ENCODE measurements around the gene SPOCK1. TPM values are rescaled to one million over a fixed set of nuclear protein-coding genes. Genes with fewer than 3 reads are reported as not detected.

SPOCK1 gene
- total RNA-seq, 1 experiment from 2014 or later = 10.9 TPM

- Histone ChIP-seq H3K18ac (ENCODE audit: insufficient read length, low read depth, low read length) (no peak overlapping the region), H2AFZ (ENCODE audit: low read length) (no peak overlapping the region), H4K5ac (ENCODE audit: insufficient read length, low read depth, low read length) (no peak overlapping the region), H2BK5ac (ENCODE audit: insufficient read length, low read length) (no peak overlapping the region), H3K9ac (ENCODE audit: extremely low read depth, insufficient read length, low read length) (no peak overlapping the region), H3K4me2 (ENCODE audit: insufficient read depth, insufficient read length, low read length) (no peak overlapping the region), H4K20me1 (ENCODE audit: control insufficient read depth, insufficient read depth, insufficient read length) (no peaks in the 10 kb centered on the region), H3K27me3 (ENCODE audit: insufficient read depth, low read length) (no peaks in the 10 kb centered on the region), H3K23ac (ENCODE audit: insufficient read length, low read depth, low read length) (no peak overlapping the region), H3K27ac (ENCODE audit: insufficient read length, low read depth, low read length) (no peak overlapping the region), H3K79me2 (ENCODE audit: insufficient read depth, low read length) (no peaks in the 10 kb centered on the region), H3K79me1 (ENCODE audit: insufficient read depth, low read depth, low read length, poor library complexity, severe bottlenecking) (no peaks in the 10 kb centered on the region), H3T11ph (ENCODE audit: low read length) (no peak overlapping the region), H3K23me2 (ENCODE audit: insufficient read length, low read depth, low read length, poor library complexity, severe bottlenecking) (no peaks in the 10 kb centered on the region), H2AK5ac (ENCODE audit: insufficient read length, low read length) (no peak overlapping the region), H3K56ac (ENCODE audit: insufficient read length, low read depth, low read length) (no peak overlapping the region), H2BK15ac (ENCODE audit: low read depth, low read length) (no peak overlapping the region), H3K14ac (ENCODE audit: insufficient read depth, low read length) (no peak overlapping the region), H2BK12ac (ENCODE audit: insufficient read length, low read depth, low read length) (no peak overlapping the region), H4K8ac (replicated peaks; ENCODE audit: insufficient read length, low read depth, low read length) (no peak overlapping the region), H3K4me1 (ENCODE audit: insufficient read depth, low read length) (no peaks in the 10 kb centered on the region), H3K4ac (ENCODE audit: low read depth, low read length) (no peak overlapping the region), H2BK20ac (ENCODE audit: low read depth, low read length, poor library complexity, severe bottlenecking) (no peak overlapping the region), H3K9me3 (ENCODE audit: control insufficient read depth, low read depth, low read length) (no peaks in the 10 kb centered on the region), H4K91ac (ENCODE audit: insufficient read length, low read depth, low read length) (no peak overlapping the region), H2BK120ac (ENCODE audit: low read depth, low read length, poor library complexity, severe bottlenecking) (no peak overlapping the region)
- Mint-ChIP-seq H3K27me3 (ENCODE audit: low read depth) (peaks cover 2% of the 10 kb centered on the region; the same call in 1 of the 2 replicates), H3K36me3 (ENCODE audit: insufficient read depth in 1 of 3, low read depth in 3 of 3) (no peaks in the 10 kb centered on the region), H3K4me3 (no peak overlapping the region), H3K9me3 (no peaks in the 10 kb centered on the region), H3K4me1 (peaks cover 0 to 2% of the 10 kb centered on the region in 2 experiments; a peak in 1 of 4 replicates), H3K27ac (no peak overlapping the region)
- DNase-seq = no peak
- WGBS (ENCODE audit: extremely low coverage, insufficient read length, low lambda C conversion rate) = no CpG with 5 or more reads among the region's 1 CpG
- TF ChIP-seq, protein P1, sequence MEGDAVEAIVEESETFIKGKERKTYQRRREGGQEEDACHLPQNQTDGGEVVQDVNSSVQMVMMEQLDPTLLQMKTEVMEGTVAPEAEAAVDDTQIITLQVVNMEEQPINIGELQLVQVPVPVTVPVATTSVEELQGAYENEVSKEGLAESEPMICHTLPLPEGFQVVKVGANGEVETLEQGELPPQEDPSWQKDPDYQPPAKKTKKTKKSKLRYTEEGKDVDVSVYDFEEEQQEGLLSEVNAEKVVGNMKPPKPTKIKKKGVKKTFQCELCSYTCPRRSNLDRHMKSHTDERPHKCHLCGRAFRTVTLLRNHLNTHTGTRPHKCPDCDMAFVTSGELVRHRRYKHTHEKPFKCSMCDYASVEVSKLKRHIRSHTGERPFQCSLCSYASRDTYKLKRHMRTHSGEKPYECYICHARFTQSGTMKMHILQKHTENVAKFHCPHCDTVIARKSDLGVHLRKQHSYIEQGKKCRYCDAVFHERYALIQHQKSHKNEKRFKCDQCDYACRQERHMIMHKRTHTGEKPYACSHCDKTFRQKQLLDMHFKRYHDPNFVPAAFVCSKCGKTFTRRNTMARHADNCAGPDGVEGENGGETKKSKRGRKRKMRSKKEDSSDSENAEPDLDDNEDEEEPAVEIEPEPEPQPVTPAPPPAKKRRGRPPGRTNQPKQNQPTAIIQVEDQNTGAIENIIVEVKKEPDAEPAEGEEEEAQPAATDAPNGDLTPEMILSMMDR (conservative IDR thresholded peaks at IDR 0.05) = no peak
These were observed 209.3 kb downstream of the SPOCK1 start for GRCh38 chr5:137289856-137290255.

Measured in H9 (cell line).